Peyer's patch (tissue), 4 donors: ENCODE measurements around the gene NDRG3. TPM values are rescaled to one million over a fixed set of nuclear protein-coding genes. Genes with fewer than 3 reads are reported as not detected.

Experiments
- DNase-seq, 3 donors: peaks; one replicate each; pipeline ENCODE4 v3.0.0-alpha.2; 2017 to 2019
- H3K27ac ChIP-seq, 4 donors: fragments of 200-600 bp; sonication (generic); one replicate each; pipeline ENCODE4 v1.5.1; 2016 to 2019
- H3K27me3 ChIP-seq, 2 donors: fragments of 200-600 bp; sonication (generic); one replicate each; pipeline ENCODE4 v1.5.1; 2019
- H3K36me3 ChIP-seq, 3 donors: fragments of 200-600 bp; sonication (generic); one replicate each; pipeline ENCODE4 v1.5.1; 2016 to 2019
- H3K4me1 ChIP-seq, 4 donors: fragments of 200-600 bp; sonication (generic); one replicate each; pipeline ENCODE4 v1.5.1; 2016 to 2019
- H3K4me3 ChIP-seq, 4 donors: fragments of 200-600 bp; sonication (generic); 1 replicate in 3 of 4; 2 replicates in 1 of 4; pipeline ENCODE4 v1.5.1; 2016 to 2019; ENCODE audit warnings: mild to moderate bottlenecking in 1 of 4
- H3K9me3 ChIP-seq, 4 donors: fragments of 200-600 bp; sonication (generic); one replicate each; pipeline ENCODE4 v1.5.1; 2016 to 2019; ENCODE audit warnings: mild to moderate bottlenecking in 1 of 4
- POLR2A ChIP-seq, 2 donors: fragments of 450-650 bp; IDR thresholded peaks; one replicate each; pipeline ENCODE4 v1.5.1; 2017; ENCODE audit warnings: antibody characterized with exemption in 2 of 2, mild to moderate bottlenecking in 2 of 2, moderate library complexity in 2 of 2
- total RNA-seq, 4 donors: library from RNA; depleted of rRNA; stranded (reverse); fragments of >200 nt; gene quantifications; one replicate each; pipeline ENCODE4 v1.1.0, GENCODE V29; 2016
- TF ChIP-seq, protein P1 (sequence below), 6 experiments: fragments of 450-650 bp in 4 of 6; fragments of 200-600 bp in 2 of 6; sonication (generic) in 1 of 6; IDR thresholded peaks; one replicate each; pipeline ENCODE4 v1.5.1; 2017 to 2019; ENCODE audit warnings: antibody characterized with exemption in 6 of 6, mild to moderate bottlenecking in 3 of 6, moderate library complexity in 1 of 6

Gene NDRG3
- total RNA-seq, 4 donors from 2014 or later = 12.6 to 28.4 (median 22.6) TPM

DNA sequence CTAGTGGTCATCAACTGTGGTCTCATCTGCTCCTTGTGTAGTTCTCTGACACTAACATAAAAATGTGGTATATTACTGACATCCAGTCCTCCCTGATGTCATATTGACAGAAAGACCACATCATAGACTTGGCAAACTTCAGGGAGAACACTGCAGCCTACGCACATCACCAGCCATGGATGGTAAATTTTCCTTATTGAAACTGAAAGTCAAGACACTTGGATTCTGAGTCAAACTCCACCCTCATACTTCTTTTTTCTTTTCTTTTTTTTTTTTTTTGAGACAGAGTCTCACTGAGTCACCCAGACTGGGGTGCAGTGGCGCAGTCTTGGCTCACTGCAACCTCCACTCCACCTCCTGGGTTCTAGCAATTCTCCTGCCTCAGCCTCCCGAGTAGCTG, 25.4 kb downstream of the NDRG3 start:
- H3K4me3 ChIP-seq = no peak overlapping the region
- no peak for DNase-seq
- no peak overlapping the region for H3K27ac ChIP-seq
- H3K4me1 ChIP-seq = no peaks in the 10 kb centered on the region
- no peak for TF ChIP-seq POLR2A (IDR thresholded peaks at IDR 0.05)
- TF ChIP-seq, protein P1, sequence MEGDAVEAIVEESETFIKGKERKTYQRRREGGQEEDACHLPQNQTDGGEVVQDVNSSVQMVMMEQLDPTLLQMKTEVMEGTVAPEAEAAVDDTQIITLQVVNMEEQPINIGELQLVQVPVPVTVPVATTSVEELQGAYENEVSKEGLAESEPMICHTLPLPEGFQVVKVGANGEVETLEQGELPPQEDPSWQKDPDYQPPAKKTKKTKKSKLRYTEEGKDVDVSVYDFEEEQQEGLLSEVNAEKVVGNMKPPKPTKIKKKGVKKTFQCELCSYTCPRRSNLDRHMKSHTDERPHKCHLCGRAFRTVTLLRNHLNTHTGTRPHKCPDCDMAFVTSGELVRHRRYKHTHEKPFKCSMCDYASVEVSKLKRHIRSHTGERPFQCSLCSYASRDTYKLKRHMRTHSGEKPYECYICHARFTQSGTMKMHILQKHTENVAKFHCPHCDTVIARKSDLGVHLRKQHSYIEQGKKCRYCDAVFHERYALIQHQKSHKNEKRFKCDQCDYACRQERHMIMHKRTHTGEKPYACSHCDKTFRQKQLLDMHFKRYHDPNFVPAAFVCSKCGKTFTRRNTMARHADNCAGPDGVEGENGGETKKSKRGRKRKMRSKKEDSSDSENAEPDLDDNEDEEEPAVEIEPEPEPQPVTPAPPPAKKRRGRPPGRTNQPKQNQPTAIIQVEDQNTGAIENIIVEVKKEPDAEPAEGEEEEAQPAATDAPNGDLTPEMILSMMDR (IDR thresholded peaks at IDR 0.05) = no peak
- H3K27me3 ChIP-seq = no peaks in the 10 kb centered on the region
- no peaks in the 10 kb centered on the region for H3K9me3 ChIP-seq
- H3K36me3 ChIP-seq = peaks cover 0 to 21% (median 0%) of the 10 kb centered on the region in 3 donors

DNA sequence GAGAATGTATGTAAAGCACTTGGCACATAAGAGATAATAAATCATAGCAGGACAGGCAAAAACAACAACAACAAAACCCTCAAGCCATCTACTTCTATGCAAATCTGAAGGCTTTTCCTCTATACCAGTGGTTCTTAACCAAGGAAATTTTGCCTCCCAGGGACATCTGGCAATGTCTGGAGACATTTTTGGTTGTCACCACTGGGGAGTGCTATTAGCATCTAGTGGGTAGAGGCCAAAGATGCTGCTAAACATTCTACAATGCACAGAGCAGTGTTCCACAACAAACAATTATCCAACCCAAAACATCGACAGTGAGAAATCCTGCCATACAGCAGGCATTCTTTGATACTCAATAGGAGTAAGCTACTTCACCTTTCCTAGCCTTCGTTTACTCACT, 28.2 kb downstream of the NDRG3 start:
- no peak for DNase-seq
- Histone ChIP-seq H3K9me3 (no peaks in the 10 kb centered on the region), H3K4me1 (no peaks in the 10 kb centered on the region), H3K36me3 (peaks cover 0 to 21% (median 0%) of the 10 kb centered on the region in 3 donors), H3K27me3 (no peaks in the 10 kb centered on the region), H3K4me3 (no peak overlapping the region), H3K27ac (no peak overlapping the region)
- no peak for TF ChIP-seq POLR2A (IDR thresholded peaks at IDR 0.05)
- TF ChIP-seq, protein P1 (IDR thresholded peaks at IDR 0.05) = peak in 4 of 6 experiments; percentile 27 to 38 (median 34)

DNA sequence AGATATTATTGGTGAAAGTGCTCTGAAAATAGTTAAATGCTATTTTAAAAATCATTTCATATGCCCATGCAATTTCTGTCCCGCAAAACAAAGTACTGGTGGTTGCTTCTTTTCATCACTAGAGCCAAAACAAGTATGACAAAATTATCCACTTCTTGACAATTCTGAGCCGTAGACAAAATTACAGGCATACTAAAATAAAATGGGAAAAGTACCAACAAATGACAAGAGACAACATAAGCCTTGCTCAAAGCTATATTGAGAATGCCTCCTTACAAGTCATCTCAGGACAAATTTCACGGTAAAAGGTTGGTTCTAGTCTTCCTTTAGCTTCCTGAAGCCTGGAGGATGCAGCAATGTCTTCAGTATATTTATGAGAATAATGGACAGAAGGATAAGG, 28.9 kb downstream of the NDRG3 start:
- TF ChIP-seq POLR2A (IDR thresholded peaks at IDR 0.05) = no peak
- TF ChIP-seq, protein P1 (IDR thresholded peaks at IDR 0.05) = no peak
- Histone ChIP-seq H3K4me1 (no peaks in the 10 kb centered on the region), H3K27ac (no peak overlapping the region), H3K4me3 (no peak overlapping the region), H3K27me3 (no peaks in the 10 kb centered on the region), H3K9me3 (no peaks in the 10 kb centered on the region), H3K36me3 (peaks cover 0 to 21% (median 0%) of the 10 kb centered on the region in 3 donors)
- DNase-seq = no peak

DNA sequence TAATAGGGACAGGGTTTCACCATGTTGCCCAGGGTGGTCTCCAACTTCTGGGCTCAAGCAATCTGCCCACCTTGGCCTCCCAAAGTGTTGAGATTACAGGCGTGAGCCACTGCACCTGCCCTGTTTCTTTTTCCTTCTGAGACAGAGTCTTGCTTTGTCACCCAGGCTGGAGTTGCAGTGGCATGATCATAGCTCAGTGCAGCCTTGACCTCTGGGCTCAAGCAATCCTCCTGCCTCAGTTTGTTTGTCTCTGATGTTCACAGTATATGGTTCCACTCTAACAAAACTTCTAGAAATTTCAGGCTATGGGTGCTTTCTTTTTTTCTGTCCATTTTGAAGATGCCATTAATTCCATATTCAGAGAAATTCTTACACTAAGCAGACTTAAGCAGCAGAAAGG, 33.1 kb downstream of the NDRG3 start:
- no peaks in the 10 kb centered on the region for H3K27me3 ChIP-seq
- TF ChIP-seq POLR2A (IDR thresholded peaks at IDR 0.05) = no peak
- TF ChIP-seq, protein P1 (IDR thresholded peaks at IDR 0.05) = no peak
- H3K9me3 ChIP-seq = no peaks in the 10 kb centered on the region
- no peaks in the 10 kb centered on the region for H3K4me1 ChIP-seq
- H3K27ac ChIP-seq = no peak overlapping the region
- DNase-seq = no peak
- H3K4me3 ChIP-seq = no peak overlapping the region
- H3K36me3 ChIP-seq = no peaks in the 10 kb centered on the region

DNA sequence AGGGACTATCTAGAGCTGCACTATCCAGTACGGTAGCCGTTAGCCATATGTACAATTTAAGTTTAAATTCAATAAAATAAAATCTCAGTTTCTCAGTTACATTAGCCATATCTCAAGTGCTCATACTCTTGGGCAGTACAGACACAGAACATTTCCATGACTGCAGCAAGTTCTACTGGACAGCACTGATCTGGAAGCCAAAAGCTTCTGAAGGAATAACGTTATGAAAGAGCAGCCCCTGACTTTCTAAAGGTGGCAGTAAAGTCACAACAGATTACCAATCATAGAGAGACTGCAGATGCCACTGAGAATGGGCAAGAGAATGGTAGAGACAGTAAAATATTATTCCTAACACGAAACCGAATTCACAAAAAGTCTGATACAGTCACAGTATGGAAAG, 36.8 kb downstream of the NDRG3 start:
- H3K4me1 ChIP-seq = no peaks in the 10 kb centered on the region
- TF ChIP-seq POLR2A (IDR thresholded peaks at IDR 0.05) = no peak
- TF ChIP-seq, protein P1 (IDR thresholded peaks at IDR 0.05) = no peak
- no peak overlapping the region for H3K4me3 ChIP-seq
- no peaks in the 10 kb centered on the region for H3K9me3 ChIP-seq
- H3K36me3 ChIP-seq = peaks cover 0 to 8% (median 0%) of the 10 kb centered on the region in 3 donors
- no peaks in the 10 kb centered on the region for H3K27me3 ChIP-seq
- H3K27ac ChIP-seq = no peak overlapping the region
- DNase-seq = no peak

DNA sequence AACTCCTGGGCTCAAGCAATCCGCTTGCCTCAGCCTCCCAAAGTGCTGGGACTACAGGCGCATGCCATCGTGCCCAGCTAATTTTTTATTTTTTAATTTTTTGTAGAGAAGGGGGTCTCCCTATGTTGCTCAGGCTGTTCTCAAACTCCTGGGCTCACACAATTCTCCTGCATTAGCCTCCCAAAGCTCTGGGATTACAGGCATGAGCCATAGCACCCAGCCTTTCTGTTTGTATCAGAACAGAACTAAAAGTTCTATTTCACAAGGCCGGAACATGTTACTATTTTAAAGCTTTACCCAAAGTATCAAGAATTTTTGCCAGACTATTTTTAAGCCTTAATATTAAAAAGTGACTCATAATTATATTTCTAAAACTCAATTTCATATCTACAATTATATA, 42.4 kb downstream of the NDRG3 start:
- Histone ChIP-seq H3K9me3 (no peaks in the 10 kb centered on the region), H3K27ac (no peak overlapping the region), H3K4me3 (no peak overlapping the region), H3K27me3 (no peaks in the 10 kb centered on the region), H3K36me3 (peaks cover 0 to 8% (median 0%) of the 10 kb centered on the region in 3 donors), H3K4me1 (no peaks in the 10 kb centered on the region)
- no peak for DNase-seq
- TF ChIP-seq POLR2A (IDR thresholded peaks at IDR 0.05) = no peak
- TF ChIP-seq, protein P1 (IDR thresholded peaks at IDR 0.05) = no peak
